Ishikawa (cell line): ENCODE results near the gene ZP1.

ENCODE experiments used
- CEBPB ChIP-seq: IDR thresholded peaks from 2 replicates; pipeline ENCODE4 v1.6.1; 2012
- CREB1 ChIP-seq: IDR thresholded peaks from 2 replicates; pipeline ENCODE4 v1.6.1; 2012; ENCODE audit warnings: low read depth
- EGR1 ChIP-seq: IDR thresholded peaks from 2 replicates; pipeline ENCODE4 v1.6.1; 2012
- EP300 ChIP-seq: IDR thresholded peaks from 2 replicates; pipeline ENCODE4 v1.6.1; 2012; ENCODE audit warnings: borderline replicate concordance
- FOXM1 ChIP-seq: IDR thresholded peaks from 2 replicates; pipeline ENCODE4 v1.6.1; 2012; ENCODE audit warnings: low read depth, borderline replicate concordance
- NFIC ChIP-seq: IDR thresholded peaks from 2 replicates; pipeline ENCODE4 v1.6.1; 2012
- RAD21 ChIP-seq: IDR thresholded peaks from 2 replicates; pipeline ENCODE4 v1.6.1; 2012; ENCODE audit warnings: low read depth
- TAF1 ChIP-seq: IDR thresholded peaks from 2 replicates; pipeline ENCODE4 v1.6.1; 2012; ENCODE audit warnings: low read depth, mild to moderate bottlenecking
- TCF12 ChIP-seq: IDR thresholded peaks from 2 replicates; pipeline ENCODE4 v1.6.1; 2012; ENCODE audit warnings: low read depth
- TEAD4 ChIP-seq: IDR thresholded peaks from 2 replicates; pipeline ENCODE4 v1.6.1; 2012
- YY1 ChIP-seq: IDR thresholded peaks from 2 replicates; pipeline ENCODE4 v1.6.1; 2012; ENCODE audit warnings: low read depth
- ZBTB7A ChIP-seq: IDR thresholded peaks from 2 replicates; pipeline ENCODE4 v1.6.1; 2012; ENCODE audit warnings: low read depth
- TF ChIP-seq, protein P1 (sequence below): IDR thresholded peaks from 2 replicates; pipeline ENCODE4 v1.6.1; 2012
- TF ChIP-seq, protein P2 (sequence below): IDR thresholded peaks from 2 replicates; pipeline ENCODE4 v1.6.1; 2012; ENCODE audit warnings: low read depth, mild to moderate bottlenecking
- TF ChIP-seq, protein P3 (sequence below): IDR thresholded peaks from 2 replicates; pipeline ENCODE4 v1.6.1; 2012

The ZP1 gene

DNA sequence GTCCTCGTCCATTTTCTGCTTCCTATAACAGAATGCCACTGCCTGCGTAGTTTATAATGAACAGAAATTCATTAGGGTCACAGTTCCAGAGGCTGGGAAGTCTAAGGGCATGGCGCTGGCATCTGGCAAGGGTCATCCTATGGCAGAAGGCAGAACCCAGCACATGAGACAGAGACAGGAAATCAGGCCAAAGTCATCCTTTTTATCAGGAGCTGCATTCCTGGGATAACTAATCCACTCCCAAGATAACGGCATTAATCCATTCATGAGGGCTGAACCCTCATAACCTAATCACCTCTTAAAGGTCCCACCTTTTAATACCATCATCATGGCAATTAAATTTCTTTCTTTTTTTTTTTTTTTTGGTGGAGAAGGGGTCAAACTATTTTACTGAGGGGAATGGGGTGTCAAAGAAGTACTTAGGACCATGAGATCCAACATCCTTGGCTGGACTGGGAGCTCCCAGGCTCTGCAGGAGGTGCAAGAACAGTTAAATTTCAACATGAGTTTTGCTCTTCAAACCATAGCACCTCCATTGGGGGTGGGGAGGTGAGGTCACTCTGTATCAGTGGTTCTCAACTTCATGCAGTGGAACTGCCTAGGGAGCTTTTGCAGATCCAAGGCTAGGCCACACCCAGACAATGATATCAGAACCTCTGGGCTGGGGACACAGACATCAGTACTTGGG lies 51.1 kb downstream of the ZP1 start:
- TF ChIP-seq CEBPB (no peak), TAF1 (no peak), FOXM1 (no peak), EP300 (no peak), TEAD4 (no peak)
- TF ChIP-seq, protein P1, sequence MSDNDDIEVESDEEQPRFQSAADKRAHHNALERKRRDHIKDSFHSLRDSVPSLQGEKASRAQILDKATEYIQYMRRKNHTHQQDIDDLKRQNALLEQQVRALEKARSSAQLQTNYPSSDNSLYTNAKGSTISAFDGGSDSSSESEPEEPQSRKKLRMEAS, result no peak
- TF ChIP-seq, protein P2, sequence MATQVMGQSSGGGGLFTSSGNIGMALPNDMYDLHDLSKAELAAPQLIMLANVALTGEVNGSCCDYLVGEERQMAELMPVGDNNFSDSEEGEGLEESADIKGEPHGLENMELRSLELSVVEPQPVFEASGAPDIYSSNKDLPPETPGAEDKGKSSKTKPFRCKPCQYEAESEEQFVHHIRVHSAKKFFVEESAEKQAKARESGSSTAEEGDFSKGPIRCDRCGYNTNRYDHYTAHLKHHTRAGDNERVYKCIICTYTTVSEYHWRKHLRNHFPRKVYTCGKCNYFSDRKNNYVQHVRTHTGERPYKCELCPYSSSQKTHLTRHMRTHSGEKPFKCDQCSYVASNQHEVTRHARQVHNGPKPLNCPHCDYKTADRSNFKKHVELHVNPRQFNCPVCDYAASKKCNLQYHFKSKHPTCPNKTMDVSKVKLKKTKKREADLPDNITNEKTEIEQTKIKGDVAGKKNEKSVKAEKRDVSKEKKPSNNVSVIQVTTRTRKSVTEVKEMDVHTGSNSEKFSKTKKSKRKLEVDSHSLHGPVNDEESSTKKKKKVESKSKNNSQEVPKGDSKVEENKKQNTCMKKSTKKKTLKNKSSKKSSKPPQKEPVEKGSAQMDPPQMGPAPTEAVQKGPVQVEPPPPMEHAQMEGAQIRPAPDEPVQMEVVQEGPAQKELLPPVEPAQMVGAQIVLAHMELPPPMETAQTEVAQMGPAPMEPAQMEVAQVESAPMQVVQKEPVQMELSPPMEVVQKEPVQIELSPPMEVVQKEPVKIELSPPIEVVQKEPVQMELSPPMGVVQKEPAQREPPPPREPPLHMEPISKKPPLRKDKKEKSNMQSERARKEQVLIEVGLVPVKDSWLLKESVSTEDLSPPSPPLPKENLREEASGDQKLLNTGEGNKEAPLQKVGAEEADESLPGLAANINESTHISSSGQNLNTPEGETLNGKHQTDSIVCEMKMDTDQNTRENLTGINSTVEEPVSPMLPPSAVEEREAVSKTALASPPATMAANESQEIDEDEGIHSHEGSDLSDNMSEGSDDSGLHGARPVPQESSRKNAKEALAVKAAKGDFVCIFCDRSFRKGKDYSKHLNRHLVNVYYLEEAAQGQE, result no peak
- TF ChIP-seq, protein P3, sequence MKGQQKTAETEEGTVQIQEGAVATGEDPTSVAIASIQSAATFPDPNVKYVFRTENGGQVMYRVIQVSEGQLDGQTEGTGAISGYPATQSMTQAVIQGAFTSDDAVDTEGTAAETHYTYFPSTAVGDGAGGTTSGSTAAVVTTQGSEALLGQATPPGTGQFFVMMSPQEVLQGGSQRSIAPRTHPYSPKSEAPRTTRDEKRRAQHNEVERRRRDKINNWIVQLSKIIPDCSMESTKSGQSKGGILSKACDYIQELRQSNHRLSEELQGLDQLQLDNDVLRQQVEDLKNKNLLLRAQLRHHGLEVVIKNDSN, result no peak

DNA sequence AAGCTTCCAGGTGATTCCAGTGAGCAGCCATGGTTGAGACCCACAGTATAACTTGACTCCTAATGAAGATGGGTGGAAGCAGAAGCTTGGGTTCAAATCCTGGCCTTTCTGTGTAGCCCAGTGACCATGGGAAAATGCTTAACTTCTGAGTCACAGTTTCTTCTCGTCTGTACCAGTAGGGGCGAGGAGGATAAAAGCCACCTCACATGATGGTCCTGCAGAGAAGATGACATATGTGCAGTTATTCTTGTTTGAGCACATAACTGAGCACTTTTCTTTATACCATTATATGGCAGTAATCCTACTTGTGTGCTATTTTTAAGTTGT lies 51.6 kb downstream of the ZP1 start:
- TF ChIP-seq EP300, result no peak
- TF ChIP-seq ZBTB7A, result no peak
- no peak for TF ChIP-seq CREB1
- TF ChIP-seq, protein P2, result no peak

DNA sequence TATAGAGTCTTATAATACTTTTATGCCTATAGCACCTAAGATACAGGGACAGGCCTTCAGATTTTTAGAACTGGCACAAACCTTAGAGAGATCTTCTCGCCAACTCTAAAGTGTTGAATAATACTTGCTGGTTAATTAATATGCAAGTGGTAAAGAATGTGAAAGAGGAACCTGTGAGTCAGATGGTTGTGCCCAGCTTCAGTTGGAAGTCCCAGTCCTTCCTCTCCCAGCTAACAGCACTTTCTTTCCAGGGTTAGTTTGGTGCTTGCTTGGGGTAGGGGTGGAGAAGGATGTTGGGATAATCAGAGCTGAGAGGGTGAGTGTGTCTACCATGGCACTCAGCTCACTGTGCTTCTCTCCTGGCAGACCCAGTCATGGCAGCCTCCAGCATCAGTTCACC lies 52.0 kb downstream of the ZP1 start:
- no peak for TF ChIP-seq ZBTB7A
- TF ChIP-seq TCF12, result no peak
- TF ChIP-seq, protein P3, result no peak
- no peak for TF ChIP-seq CREB1
- no peak for TF ChIP-seq EP300
- TF ChIP-seq, protein P2, result no peak
- TF ChIP-seq FOXM1, result no peak
- TF ChIP-seq EGR1, result no peak
- TF ChIP-seq NFIC, result no peak
- no peak for TF ChIP-seq TAF1
- TF ChIP-seq CEBPB, result no peak
- TF ChIP-seq RAD21, result no peak
- no peak for TF ChIP-seq YY1
- no peak for TF ChIP-seq TEAD4
- TF ChIP-seq, protein P1, result no peak

DNA sequence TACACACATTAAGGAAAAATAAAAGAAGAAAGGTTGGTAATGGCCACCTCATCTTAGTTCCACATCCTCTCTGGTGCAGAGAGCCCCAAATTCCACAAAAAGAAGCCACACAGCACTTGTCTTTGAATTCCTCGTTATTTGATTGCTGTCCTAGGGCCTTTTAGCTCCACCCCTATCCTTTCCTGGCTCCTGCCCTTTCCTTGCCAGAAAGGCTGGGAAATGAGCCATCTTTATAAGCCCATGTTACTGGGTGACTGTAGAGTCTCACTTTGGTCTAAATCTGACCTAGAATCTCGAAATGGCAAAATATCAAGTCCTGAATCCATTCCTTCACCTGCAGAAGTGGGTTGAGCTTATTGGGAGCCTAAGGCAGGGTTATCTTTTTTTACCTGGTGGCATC lies 52.6 kb downstream of the ZP1 start:
- no peak for TF ChIP-seq TEAD4
- TF ChIP-seq RAD21, result no peak
- TF ChIP-seq CEBPB, result no peak
- TF ChIP-seq YY1, result no peak
- no peak for TF ChIP-seq EGR1
- TF ChIP-seq, protein P3, result no peak
- TF ChIP-seq NFIC, result no peak
- no peak for TF ChIP-seq FOXM1
- TF ChIP-seq, protein P1, result no peak
- no peak for TF ChIP-seq TCF12
